HepG2 (cell line): ENCODE data around the gene HRC. TPM values are rescaled to one million over a fixed set of nuclear protein-coding genes. Genes with fewer than 3 reads are reported as not detected.

Source experiments
- CSRNP2 ChIP-seq: sonication (generic); formaldehyde crosslinking; conservative IDR thresholded peaks from 2 replicates; pipeline ENCODE4 v1.8.0; 2022; ENCODE audit warnings: low read depth, missing genetic modification reagents
- ELF1 ChIP-seq: sonication (generic); formaldehyde crosslinking; IDR thresholded peaks from 2 replicates; pipeline ENCODE4 v1.4.0; 2020; ENCODE audit warnings: missing genetic modification reagents
- HES4 ChIP-seq: sonication (generic); formaldehyde crosslinking; IDR thresholded peaks from 2 replicates; pipeline ENCODE4 v1.9.0; 2021; ENCODE audit warnings: mild to moderate bottlenecking, missing genetic modification reagents, borderline replicate concordance
- HMGA1 ChIP-seq: sonication (generic); formaldehyde crosslinking; conservative IDR thresholded peaks from 2 replicates; pipeline ENCODE4 v1.4.0; 2020; ENCODE audit warnings: missing genetic modification reagents
- HNF4G ChIP-seq, 2 experiments: sonication (generic) in 1 of 2; formaldehyde crosslinking in 1 of 2; IDR thresholded peaks; 2 replicates each; pipeline versions ENCODE4 v1.4.0 to v1.6.1; 2011 to 2020; ENCODE audit warnings: borderline replicate concordance in 2 of 2, low read depth in 2 of 2, mild to moderate bottlenecking in 2 of 2, low read length in 1 of 2, missing genetic modification reagents in 1 of 2, moderate library complexity in 1 of 2
- KAT7 ChIP-seq: IDR thresholded peaks from 2 replicates; pipeline ENCODE4 v1.6.1; 2018; ENCODE audit warnings: borderline replicate concordance, missing compliant biosample characterization
- KLF13 ChIP-seq: sonication (generic); formaldehyde crosslinking; IDR thresholded peaks from 2 replicates; pipeline ENCODE4 v1.4.0; 2020; ENCODE audit warnings: mild to moderate bottlenecking, missing genetic modification reagents
- LRRFIP1 ChIP-seq: sonication (generic); formaldehyde crosslinking; conservative IDR thresholded peaks from 2 replicates; pipeline ENCODE4 v1.4.0; 2020; ENCODE audit warnings: missing genetic modification reagents
- MED1 ChIP-seq: sonication (generic); formaldehyde crosslinking; IDR thresholded peaks from 2 replicates; pipeline ENCODE4 v1.4.0; 2020; ENCODE audit warnings: missing genetic modification reagents
- NR2F6 ChIP-seq, 2 experiments: IDR thresholded peaks; 2 replicates each; pipeline ENCODE4 v1.6.1; 2016; ENCODE audit warnings: antibody characterized with exemption in 1 of 2, mild to moderate bottlenecking in 1 of 2
- PHF8 ChIP-seq: sonication (generic); formaldehyde crosslinking; IDR thresholded peaks from 2 replicates; pipeline ENCODE4 v1.5.0; 2020; ENCODE audit warnings: missing genetic modification reagents
- POGZ ChIP-seq: sonication (generic); formaldehyde crosslinking; IDR thresholded peaks from 2 replicates; pipeline ENCODE4 v1.4.0; 2020; ENCODE audit warnings: mild to moderate bottlenecking, missing genetic modification reagents
- RARG ChIP-seq: sonication (generic); formaldehyde crosslinking; IDR thresholded peaks from 2 replicates; pipeline ENCODE4 v1.4.0; 2020; ENCODE audit warnings: low read depth, mild to moderate bottlenecking, missing genetic modification reagents
- REL ChIP-seq: sonication (generic); formaldehyde crosslinking; conservative IDR thresholded peaks from 2 replicates; pipeline ENCODE4 v1.8.0; 2022; ENCODE audit warnings: mild to moderate bottlenecking, missing genetic modification reagents, moderate library complexity
- TEAD3 ChIP-seq: optimal IDR thresholded peaks from 2 replicates; pipeline ENCODE3; 2016; ENCODE audit warnings: borderline replicate concordance
- ZEB1 ChIP-seq: IDR thresholded peaks from 2 replicates; pipeline ENCODE4 v1.6.1; 2012; ENCODE audit warnings: mild to moderate bottlenecking, low read depth, inconsistent platforms; ENCODE audit not compliant: insufficient replicate concordance
- ZNF234 ChIP-seq: sonication (generic); formaldehyde crosslinking; conservative IDR thresholded peaks from 2 replicates; pipeline ENCODE4 v1.5.1; 2020; ENCODE audit warnings: mild to moderate bottlenecking, missing genetic modification reagents
- ZNF296 ChIP-seq: sonication (generic); formaldehyde crosslinking; conservative IDR thresholded peaks from 2 replicates; pipeline ENCODE4 v1.5.0; 2020; ENCODE audit warnings: mild to moderate bottlenecking, missing genetic modification reagents
- ZNF44 ChIP-seq: sonication (generic); formaldehyde crosslinking; IDR thresholded peaks from 2 replicates; pipeline ENCODE4 v1.5.1; 2020; ENCODE audit warnings: mild to moderate bottlenecking, missing genetic modification reagents
- ZNF530 ChIP-seq: sonication (generic); formaldehyde crosslinking; IDR thresholded peaks from 2 replicates; pipeline ENCODE4 v1.5.0; 2020; ENCODE audit warnings: low read depth, mild to moderate bottlenecking, missing genetic modification reagents
- ZNF563 ChIP-seq: sonication (generic); formaldehyde crosslinking; IDR thresholded peaks from 2 replicates; pipeline ENCODE4 v1.8.0; 2022; ENCODE audit warnings: mild to moderate bottlenecking, moderate library complexity, missing genetic modification reagents
- ZNF614 ChIP-seq: IDR thresholded peaks from 2 replicates; pipeline ENCODE4 v1.6.1; 2018; ENCODE audit warnings: missing biosample characterization, missing genetic modification reagents, inconsistent platforms, borderline replicate concordance
- ZNF839 ChIP-seq: sonication (generic); formaldehyde crosslinking; IDR thresholded peaks from 2 replicates; pipeline ENCODE4 v1.4.0; 2020; ENCODE audit warnings: missing genetic modification reagents, mild to moderate bottlenecking, borderline replicate concordance
- polyA plus RNA-seq, 8 experiments: library from polyadenylated mRNA; depleted of rRNA in 3 of 8; stranded (reverse) in 7 of 8; unstranded in 1 of 8; fragments of >200 nt; fragmentation: Illumina TruSeq in 4 of 8; extraction: Trizol in 4 of 8; gene quantifications; 2 replicates each; pipeline versions ENCODE4 v1.2.1 to v1.2.3, GENCODE V29; 2011 to 2016; ENCODE audit warnings: low read depth in 4 of 8, missing spikeins in 1 of 8, mixed read lengths in 1 of 8; ENCODE audit not compliant: insufficient read depth in 1 of 8
- total RNA-seq, 5 experiments: library from RNA; depleted of rRNA; stranded (reverse); fragments of >200 nt; fragmentation: Illumina TruSeq; extraction: Trizol; gene quantifications; 2 replicates each; pipeline ENCODE4 v1.2.3, GENCODE V29; 2016; ENCODE audit warnings: low read depth in 1 of 5
- TF ChIP-seq, protein P1 (sequence below): sonication (generic); formaldehyde crosslinking; IDR thresholded peaks from 2 replicates; pipeline ENCODE4 v1.4.0; 2020; ENCODE audit warnings: missing genetic modification reagents, borderline replicate concordance

HRC gene
- total and polyA plus RNA-seq, 2 of the 13 experiments (the other 11 are each of a cell fraction or from before 2014, with no cell fraction given): 3.6 to 15.4 TPM

DNA sequence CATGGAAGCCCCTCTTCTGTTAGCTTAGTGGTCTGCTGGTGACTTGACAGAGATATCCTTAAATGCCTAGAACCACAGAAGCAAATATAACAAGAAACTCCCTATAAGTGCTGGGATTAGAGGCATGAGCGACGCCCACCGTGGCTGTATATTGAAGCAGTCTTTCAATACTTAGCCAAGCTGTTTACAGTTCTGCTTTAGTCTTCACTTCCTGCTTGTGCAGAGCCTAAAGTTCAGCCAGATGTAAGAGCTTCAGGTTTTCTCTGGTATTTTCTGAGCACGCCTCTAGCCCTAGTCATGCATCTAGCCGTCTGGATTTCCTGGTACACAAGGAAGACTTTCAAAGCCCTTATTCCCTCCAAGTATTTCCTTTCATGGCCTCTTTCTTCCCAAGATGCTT is 30.9 kb upstream of the HRC start (continued):
- TF ChIP-seq TEAD3 (CRISPR knock-in tag) (peak; percentile 43), ZNF44 (no peak), ZNF563 (CRISPR knock-in tag) (no peak), ZNF839 (CRISPR knock-in tag) (no peak), KAT7 (CRISPR knock-in tag) (0 out of 2 replicates have a peak, but pooled peaks have one; percentile 56), KLF13 (no peak), ZNF614 (CRISPR knock-in tag) (peak; percentile 58; the same call in 1 of the 2 replicates), RARG (no peak), REL (CRISPR knock-in tag) (no peak), LRRFIP1 (no peak), ZNF530 (no peak), HES4 (CRISPR knock-in tag) (no peak), ZEB1 (no peak), CSRNP2 (no peak), PHF8 (no peak), POGZ (CRISPR knock-in tag) (no peak), HMGA1 (CRISPR knock-in tag) (no peak), MED1 (CRISPR knock-in tag) (peak; percentile 37; the same call in 1 of the 2 replicates), HNF4G (IDR thresholded peaks at IDR 0.05; ENCODE audit: borderline replicate concordance, low read depth, low read length) (0 out of 2 replicates have a peak, but pooled peaks have one; percentile 5), HNF4G (CRISPR knock-in tag; IDR thresholded peaks at IDR 0.05; ENCODE audit: borderline replicate concordance, low read depth) (no peak), ZNF296 (CRISPR knock-in tag) (no peak), NR2F6 (IDR thresholded peaks at IDR 0.05) (no peak), NR2F6 (CRISPR knock-in tag; IDR thresholded peaks at IDR 0.05) (0 out of 2 replicates have a peak, but pooled peaks have one; percentile 20), ZNF234 (no peak), ELF1 (CRISPR knock-in tag) (peak; percentile 81)
- TF ChIP-seq, protein P1, sequence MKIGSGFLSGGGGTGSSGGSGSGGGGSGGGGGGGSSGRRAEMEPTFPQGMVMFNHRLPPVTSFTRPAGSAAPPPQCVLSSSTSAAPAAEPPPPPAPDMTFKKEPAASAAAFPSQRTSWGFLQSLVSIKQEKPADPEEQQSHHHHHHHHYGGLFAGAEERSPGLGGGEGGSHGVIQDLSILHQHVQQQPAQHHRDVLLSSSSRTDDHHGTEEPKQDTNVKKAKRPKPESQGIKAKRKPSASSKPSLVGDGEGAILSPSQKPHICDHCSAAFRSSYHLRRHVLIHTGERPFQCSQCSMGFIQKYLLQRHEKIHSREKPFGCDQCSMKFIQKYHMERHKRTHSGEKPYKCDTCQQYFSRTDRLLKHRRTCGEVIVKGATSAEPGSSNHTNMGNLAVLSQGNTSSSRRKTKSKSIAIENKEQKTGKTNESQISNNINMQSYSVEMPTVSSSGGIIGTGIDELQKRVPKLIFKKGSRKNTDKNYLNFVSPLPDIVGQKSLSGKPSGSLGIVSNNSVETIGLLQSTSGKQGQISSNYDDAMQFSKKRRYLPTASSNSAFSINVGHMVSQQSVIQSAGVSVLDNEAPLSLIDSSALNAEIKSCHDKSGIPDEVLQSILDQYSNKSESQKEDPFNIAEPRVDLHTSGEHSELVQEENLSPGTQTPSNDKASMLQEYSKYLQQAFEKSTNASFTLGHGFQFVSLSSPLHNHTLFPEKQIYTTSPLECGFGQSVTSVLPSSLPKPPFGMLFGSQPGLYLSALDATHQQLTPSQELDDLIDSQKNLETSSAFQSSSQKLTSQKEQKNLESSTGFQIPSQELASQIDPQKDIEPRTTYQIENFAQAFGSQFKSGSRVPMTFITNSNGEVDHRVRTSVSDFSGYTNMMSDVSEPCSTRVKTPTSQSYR (CRISPR knock-in tag): 0 out of 2 replicates have a peak, but pooled peaks have one; percentile 23
